GM19452 (cell line): ENCODE results near the gene DMXL2.
"Not testable (repeated sequence)": the region's sequence is repeated elsewhere in the genome, so short reads cannot be mapped to it uniquely, and the experiment has no call there.

Experiments used
- ATAC-seq: cut with Tn5 transposase; IDR thresholded peaks from one replicate; pipeline ENCODE4 v1.9.1; 2021; ENCODE audit not compliant: unreplicated experiment

Gene DMXL2, protein sequence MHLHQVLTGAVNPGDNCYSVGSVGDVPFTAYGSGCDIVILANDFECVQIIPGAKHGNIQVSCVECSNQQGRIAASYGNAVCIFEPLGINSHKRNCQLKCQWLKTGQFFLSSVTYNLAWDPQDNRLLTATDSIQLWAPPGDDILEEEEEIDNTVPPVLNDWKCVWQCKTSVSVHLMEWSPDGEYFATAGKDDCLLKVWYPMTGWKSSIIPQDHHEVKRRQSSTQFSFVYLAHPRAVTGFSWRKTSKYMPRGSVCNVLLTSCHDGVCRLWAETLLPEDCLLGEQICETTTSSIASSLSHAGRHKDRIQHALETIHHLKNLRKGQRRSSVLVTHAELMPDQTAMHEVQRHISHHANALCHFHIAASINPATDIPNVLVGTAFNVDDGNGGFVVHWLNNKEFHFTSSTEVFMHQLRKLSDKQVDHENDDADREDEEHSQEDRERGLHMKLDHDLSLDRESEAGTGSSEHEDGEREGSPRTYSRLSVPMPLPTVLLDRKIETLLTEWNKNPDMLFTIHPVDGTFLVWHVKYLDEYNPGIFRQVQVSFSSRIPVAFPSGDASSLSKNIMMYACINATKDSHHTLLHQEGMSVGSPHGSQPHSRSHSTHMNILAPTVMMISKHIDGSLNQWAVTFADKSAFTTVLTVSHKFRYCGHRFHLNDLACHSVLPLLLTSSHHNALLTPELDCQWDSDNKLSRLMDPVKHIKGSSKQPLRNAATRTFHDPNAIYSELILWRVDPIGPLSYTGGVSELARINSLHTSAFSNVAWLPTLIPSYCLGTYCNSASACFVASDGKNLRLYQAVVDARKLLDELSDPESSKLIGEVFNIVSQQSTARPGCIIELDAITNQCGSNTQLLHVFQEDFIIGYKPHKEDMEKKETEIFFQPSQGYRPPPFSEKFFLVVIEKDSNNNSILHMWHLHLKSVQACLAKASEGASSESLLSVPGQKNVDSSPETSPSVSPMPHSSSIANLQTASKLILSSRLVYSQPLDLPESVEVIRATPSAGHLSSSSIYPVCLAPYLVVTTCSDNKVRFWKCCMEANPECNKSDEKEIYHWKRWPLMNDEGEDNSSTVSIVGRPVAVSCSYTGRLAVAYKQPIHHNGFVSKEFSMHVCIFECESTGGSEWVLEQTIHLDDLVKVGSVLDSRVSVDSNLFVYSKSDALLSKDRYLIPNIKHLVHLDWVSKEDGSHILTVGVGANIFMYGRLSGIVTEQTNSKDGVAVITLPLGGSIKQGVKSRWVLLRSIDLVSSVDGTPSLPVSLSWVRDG (N-terminal part only)

DNA sequence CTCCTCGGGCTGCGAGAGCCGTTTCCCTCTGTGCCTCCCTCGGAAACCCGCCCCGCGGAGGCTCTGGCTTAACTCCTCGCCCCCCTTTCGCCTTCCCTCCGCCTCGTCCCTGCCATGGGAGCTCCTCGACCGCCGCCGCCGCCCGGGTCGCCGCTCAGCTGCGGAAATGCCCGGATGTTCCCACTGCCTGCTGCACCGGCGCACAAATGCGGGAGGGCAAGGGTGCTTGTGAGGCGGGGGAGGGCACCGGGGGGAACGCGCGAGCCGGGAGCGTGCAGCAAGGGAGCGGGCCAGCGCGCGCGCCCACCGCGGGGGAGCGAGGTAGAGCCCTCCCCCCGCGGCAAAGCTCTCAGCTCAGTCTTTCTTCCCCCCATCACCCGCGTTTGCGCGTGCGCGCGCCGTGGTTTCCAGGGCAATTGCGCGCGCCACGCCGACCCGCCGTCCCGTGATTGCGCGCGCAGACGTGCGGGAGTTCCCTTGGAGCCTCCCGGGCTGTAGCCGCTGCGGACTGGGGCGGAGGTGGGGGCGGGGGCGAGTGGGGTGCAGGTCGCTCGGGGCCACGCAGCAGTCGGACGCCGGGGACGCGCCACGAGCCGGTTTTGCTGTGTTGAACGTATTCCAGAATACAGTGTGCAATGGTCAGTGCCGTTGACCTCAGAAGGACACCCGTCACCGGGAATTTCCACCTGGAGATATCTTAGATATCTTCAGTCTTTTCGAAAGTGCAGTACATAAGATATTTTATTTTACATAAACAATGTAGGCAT, at the start of gene DMXL2:
Gene DMXL2, minus strand, starts transcription at position 168 of the 767 bp plus-strand sequence. CDS start 226 bp downstream, outside the sequence.
- ATAC-seq: peak; percentile 31

DNA sequence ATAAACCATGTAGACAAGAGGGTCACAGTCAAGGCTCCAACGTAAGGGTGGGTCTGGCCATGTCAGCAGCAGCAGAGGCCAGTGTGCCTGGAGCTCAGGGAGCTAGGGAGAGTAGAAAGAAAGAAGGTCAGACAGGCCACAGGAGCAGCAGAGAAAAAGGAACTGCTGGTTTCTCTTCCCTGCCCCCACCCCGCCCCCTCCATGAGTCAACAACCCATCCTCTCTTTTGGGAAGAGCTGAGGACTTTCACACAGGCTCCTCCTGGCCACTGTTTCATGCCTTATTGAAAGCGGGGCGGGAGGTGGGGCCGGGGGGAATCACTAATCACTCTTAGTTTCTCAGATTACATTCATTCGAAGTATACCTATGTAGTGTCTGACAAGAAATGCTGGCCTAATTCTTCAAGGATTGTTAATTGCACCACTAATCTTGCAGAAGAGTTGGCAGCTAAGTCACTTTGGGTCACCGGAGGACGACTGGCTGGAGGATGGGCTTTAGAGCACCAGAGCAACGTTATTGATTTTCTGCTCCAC, 49.6 kb upstream of the DMXL2 start:
- no peak for ATAC-seq

DNA sequence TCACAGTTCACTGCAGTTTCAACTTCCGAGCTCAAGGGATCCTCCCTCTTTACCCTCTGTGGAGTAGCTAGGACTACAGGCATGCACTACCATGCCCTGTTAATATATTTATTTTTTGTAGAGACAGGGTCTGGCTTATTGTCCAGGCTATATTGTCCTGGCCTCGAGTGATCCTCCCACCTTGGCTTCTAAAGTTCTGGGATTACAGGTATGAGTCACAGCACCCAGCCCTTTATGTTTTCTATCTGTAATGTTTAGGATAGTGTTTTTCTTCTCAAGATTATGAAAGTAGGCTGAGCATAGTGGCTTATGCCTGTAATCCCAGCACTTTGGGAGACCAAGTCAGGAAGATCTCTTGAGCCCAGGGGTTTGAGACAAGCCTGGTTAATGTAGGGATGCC, 46.8 kb upstream of the DMXL2 start:
- no peak for ATAC-seq

DNA sequence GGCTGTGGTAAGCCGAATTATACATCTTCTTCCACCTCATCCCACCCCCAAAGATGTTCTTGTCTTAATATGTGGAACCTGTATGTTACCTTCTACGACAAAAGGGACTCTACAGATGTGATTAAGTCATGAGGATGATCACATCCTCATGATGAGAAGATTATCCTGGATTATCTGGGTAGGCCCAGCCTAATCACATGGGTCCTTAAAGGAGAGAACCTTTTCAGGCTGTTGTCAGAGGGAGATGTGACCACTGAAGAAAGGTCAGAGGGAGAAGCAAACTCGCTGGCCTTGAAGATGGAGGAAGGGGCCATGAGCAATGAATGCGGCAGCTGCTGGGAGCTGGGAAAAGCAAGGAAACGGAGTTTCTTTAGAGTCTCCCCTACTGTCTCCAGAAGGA, 45.9 kb upstream of the DMXL2 start:
- no peak for ATAC-seq

DNA sequence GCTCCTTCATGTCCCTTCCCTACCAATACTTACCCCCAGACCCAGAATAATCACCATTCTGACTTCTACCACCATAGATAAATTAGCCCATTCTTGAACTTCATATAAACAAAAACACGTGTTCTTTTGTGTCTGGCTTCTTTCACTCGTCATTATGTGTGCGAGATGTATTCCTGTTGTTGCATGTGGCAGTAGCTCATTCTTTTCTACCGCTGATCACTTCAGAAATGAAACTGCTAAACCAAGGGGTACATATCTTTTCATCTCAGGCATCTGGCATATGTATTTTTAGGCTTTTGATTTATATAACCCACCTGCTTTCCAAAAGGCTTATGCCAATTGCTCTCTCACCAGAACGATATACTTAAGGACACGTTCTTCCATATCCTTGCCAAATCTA, 44.9 kb upstream of the DMXL2 start:
- ATAC-seq: no peak

DNA sequence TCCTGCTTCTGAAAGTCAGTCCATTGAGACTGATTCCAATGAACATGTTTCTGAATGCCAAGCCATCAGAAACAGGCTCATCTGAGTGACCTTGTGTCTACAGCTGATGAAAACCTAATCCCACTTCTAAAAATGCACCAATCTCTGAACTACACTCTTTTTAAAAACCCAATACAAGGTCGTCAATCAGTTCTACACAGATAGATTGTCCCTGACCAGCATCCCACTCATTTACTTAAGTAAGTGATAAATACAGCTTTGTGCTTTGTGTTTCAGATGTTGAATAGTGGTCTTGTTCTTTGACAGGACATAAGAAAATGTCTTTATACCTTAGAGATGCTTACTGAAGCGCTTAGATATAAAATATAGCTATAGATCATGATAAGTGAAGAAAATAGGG, 38.5 kb upstream of the DMXL2 start:
- ATAC-seq: no peak

DNA sequence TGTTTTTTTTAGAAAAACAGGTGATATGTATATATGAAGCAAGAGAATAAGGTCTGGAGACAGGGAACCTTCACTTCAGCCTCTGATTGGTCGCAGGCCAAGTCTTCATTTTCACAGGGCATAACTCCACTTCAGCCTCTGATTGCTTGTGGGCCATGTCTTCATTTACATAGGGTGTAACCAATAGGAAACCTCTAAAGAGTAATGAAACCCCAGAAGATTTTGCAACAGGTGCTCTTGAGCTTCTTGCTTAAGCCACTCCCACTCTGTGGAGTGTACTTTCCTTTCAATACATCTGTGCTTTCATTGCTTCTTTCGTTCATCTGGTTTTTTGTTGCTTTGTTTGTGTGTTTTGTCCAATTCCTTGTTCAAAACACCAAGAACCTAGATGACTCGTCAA, 36.1 kb upstream of the DMXL2 start:
- ATAC-seq: no peak

DNA sequence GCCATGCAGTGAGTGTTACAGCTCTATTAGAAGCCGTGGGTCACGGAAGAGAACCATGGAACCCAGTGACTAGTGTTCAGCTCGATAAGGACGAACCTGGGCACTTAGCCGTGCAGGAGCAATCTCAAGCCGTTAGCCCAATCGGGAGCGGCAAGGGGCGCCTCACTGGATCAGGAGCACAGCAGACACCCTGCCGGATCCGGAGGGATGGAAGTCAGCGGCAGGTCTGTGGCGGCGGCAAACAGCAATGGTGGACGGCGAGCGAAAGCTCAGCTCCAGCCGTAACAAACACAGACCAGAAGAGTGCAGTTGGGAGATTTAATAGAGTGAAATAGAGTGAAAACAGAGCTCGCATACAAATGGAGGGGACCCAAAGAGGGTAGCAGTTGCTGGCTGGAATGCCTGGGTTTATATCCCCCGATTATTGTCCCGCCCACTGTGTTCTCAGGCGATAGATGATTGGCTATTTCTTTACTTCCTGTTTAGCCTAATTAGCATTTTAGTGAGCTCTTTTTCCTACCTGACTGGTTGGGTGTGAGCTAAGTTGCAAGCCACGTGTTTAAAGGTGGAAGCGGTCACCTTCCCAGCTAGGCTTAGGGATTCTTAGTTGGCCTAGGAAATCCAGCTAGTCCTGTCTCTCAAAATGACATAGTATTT, 33.0 kb upstream of the DMXL2 start:
- ATAC-seq: not testable (repeated sequence)

DNA sequence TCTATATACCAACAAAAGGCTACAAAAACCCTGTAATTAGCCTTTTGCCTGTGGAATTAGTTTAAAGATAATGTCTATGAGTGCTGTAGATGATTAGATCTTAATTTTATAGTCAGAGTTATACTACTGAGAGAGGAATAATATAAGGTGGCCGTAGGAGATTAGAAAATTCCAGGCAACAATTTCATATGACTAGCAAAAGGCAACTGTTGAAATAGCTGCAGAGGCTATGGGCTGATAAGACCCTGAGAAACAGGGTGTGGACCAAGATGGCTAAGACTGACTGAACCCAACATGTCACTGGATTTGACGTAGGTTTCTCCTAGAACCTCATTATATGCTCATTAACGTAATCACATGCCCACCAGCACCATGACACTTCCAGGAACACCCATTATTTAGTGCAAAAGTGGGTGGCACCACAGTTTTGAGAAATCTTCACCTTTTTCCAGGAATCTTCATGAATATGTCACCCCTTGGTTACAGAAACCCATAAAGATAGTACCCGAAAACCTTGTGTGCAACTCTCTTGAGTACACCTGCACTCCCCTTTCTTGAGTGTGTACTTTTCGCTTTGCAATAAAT, 29.6 kb upstream of the DMXL2 start:
- no peak for ATAC-seq

DNA sequence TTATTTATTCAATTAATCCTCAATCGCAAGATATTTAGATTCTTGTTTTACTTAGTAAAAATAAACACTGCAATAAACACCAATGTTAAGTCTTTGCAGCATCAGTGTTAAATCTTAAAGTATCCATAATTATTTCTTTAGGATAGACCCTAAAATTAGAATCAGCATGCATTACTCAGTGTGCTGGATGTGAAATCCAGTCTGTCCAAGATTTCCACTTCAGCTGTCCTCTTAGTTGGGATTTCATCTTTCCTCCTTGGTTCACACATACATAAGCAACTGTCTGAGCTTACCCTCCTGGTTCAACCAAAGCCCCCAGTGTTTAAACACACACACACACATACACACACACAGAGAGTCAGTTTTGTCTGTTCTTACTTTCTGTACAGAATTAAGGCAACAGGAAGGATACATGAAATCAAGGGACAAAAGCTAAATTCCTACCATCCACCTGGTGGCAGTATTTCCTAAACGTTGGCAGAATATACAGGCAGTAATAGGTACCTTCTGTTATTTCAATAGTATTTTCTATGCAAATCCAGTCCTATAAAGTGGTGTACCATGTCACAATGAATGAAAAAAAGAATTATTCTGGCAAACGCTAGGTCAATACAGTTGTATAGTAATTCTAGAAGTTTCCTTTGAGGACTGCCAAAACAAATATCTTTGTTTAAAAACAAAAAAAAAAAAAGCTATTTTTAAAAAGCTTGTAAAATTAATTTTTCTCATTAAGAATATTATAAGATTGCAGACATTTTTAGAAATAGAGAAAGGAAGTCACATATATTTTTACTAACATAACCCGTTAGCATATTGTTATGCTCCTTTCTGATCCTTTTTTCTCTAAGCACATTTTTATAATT, 27.3 kb upstream of the DMXL2 start:
- peak; percentile 58 for ATAC-seq

DNA sequence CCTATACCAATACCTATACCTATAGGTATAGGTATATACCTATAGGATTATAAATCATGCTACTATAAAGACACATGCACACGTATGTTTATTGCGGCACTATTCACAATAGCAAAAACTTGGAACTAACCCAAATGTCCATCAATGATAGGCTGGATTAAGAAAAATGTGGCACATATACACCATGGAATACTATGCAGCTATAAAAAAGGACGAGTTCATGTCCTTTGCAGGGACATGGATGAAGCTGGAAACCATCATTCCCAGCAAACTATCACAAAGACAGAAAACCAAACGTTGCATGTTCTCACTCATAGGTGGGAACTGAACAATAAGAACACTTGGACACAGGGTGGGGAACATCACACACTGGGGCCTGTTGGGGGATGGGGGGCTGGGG, 26.1 kb upstream of the DMXL2 start:
- not testable (repeated sequence) for ATAC-seq

DNA sequence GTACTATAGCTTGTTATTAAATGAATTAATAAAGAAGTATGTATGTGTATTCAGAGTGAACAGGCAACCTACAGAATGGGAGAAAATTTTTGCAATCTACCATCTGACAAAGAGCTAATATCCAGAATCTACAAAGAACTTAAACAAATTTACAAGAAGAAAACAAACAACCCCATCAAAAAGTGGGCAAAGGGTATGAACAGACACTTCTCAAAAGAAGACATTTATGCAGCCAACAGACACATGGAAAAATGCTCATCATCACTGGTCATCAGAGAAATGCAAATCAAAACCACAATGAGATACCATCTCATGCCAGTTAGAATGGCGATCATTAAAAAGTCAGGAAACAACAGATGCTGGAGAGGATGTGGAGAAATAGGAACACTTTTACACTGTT, 25.5 kb upstream of the DMXL2 start:
- not testable (repeated sequence) for ATAC-seq

DNA sequence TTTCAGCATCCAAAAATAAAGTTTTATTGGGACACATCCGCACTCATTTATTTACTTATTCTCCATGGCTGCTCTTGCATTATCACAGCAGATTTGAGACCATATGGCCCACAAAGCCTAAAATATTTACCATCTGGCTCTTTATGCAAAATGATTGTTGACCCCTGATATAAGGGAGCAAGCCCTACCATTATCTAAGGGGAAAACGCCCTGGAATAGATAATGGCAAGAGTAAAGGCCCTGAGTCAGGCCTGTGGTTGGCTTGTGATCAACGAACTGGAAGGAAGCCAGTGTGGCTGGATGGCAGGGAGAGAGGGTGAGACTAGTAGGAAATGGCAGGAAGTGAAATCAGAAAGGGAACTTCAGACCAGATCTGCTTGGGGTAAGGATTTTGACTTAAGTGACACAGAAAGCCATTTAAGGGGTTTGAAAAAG, 24.6 kb upstream of the DMXL2 start:
- ATAC-seq: no peak

DNA sequence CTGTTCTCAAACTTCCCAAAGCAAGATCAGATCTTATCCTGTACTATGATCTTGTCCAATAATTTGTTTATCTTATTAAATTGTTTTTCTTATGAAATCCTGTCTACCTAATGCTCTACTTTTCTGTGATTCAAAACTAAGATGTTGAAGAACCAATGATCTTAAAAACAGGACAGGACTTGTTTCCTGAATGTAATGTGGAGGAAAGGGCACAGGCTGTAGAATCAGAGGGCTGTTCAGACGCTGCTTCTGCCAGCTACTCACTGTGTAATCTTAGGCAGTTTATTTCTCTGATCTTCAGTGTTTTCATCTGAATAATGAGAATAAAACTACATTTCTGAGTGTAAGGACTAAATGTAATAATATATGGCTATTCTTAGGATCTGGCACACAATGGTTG, 20.1 kb upstream of the DMXL2 start:
- no peak for ATAC-seq

DNA sequence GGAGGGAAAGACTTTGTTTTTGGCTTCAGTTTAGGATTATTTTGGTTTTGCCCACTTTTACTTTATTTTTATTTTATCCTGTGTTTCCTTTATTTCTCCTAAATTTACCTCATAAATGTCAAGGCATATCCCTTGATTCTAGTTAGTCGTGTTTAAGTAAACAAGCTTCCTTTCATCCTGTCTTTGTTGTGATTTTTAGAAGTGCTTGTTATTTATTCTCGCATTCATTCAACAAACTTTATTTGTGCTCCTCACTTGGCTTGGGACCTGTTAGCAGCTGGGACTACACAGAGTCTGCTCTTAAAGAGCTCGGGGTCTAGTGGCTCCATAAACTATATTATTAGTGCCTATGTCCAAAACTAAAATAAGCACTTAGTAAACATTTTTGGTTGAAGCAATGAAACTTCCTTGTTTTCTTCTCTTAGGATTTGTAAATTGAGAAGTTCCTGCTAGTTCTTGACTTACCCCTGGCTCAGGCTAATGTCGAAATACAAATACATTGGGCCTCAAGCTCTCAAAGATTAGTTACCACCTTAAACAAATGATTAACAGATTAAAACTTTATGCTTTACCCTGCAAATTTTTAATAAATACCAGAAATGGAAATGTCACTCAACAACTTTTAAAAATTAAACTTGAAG, 19.0 kb upstream of the DMXL2 start:
- no peak for ATAC-seq

DNA sequence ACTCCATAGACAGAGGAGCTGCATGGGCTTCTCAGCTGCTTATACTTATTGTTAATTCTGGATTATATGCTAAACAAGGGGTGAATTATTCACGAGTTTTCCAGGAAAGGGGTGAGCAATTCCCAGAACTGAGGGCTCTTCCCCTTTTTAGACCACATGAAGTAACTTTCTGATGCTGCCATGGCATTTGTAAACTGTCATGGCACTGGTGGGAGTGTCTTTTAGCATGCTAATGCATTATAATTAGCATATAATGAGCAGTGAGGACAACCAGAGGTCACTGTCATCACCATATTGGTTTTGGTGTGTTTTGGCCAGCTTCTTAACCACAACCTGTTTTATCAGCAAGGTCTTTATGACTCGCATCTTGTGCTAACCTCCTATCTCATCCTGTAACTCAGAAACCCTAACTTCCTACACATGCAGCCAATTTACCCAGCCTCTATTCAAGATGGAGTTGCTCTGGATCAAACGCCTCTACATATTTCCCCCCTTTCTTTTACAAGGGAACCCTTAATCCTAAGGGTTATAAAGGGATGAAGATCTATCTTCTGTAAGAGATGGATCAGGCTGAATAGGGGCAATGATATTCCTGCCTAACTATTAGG, 12.1 kb upstream of the DMXL2 start:
- no peak for ATAC-seq

DNA sequence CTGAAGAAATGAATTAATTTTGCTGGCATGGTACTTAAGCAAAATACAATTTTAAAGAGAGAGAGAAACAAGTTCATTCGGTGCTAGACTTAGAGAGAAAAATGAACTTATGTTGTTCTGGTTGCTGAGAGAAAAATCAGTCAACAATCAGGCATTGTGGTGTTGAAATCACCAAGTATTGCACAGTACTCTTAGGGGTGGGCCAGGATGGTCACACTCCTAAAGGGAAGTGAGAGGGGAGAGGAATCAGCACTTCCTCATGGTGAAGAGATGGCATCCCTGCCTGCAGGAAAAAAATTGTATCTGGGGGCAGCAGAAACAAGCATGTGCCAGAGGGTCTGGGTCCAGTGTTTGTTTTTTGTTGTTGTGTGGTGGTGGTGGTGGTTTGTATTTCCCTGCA, 7.0 kb upstream of the DMXL2 start:
- no peak for ATAC-seq
